H9 (cell line): ENCODE measurements around the gene ABHD17B. TPM values are rescaled to one million over a fixed set of nuclear protein-coding genes. Genes with fewer than 3 reads are reported as not detected.

ENCODE experiments used
- DNase-seq: peaks from one replicate; pipeline ENCODE4 v3.0.0-alpha.2; 2017
- H2AFZ ChIP-seq: one replicate; pipeline ENCODE4 v1.6.1; 2013; ENCODE audit warnings: mild to moderate bottlenecking, low read length, control low read depth, moderate library complexity
- H2AK5ac ChIP-seq: 2 replicates; pipeline ENCODE4 v1.6.1; 2013; ENCODE audit warnings: low read length, control low read depth, mixed read lengths; ENCODE audit not compliant: insufficient read length
- H2BK120ac ChIP-seq: one replicate; pipeline ENCODE4 v1.6.1; 2013; ENCODE audit warnings: low read depth, mild to moderate bottlenecking, low read length, control low read depth, inconsistent platforms; ENCODE audit not compliant: poor library complexity, severe bottlenecking
- H2BK12ac ChIP-seq: 2 replicates; pipeline ENCODE4 v1.6.1; 2013; ENCODE audit warnings: low read length, control low read depth, mixed read lengths, low read depth; ENCODE audit not compliant: insufficient read length
- H2BK15ac ChIP-seq: 2 replicates; pipeline ENCODE4 v1.6.1; 2013; ENCODE audit warnings: low read depth, low read length, control low read depth
- H2BK20ac ChIP-seq: one replicate; pipeline ENCODE4 v1.6.1; 2013; ENCODE audit warnings: low read depth, mild to moderate bottlenecking, low read length, control low read depth, inconsistent platforms; ENCODE audit not compliant: poor library complexity, severe bottlenecking
- H2BK5ac ChIP-seq: 2 replicates; pipeline ENCODE4 v1.6.1; 2013; ENCODE audit warnings: low read length, control low read depth, mixed read lengths; ENCODE audit not compliant: insufficient read length
- H3K14ac ChIP-seq: 2 replicates; pipeline ENCODE4 v1.6.1; 2013; ENCODE audit warnings: low read length, control low read depth; ENCODE audit not compliant: insufficient read depth
- H3K18ac ChIP-seq: 2 replicates; pipeline ENCODE4 v1.6.1; 2013; ENCODE audit warnings: low read depth, mild to moderate bottlenecking, mixed read lengths, low read length, control low read depth; ENCODE audit not compliant: insufficient read length
- H3K23ac ChIP-seq: 2 replicates; pipeline ENCODE4 v1.6.1; 2013; ENCODE audit warnings: low read length, control low read depth, mixed read lengths, low read depth; ENCODE audit not compliant: insufficient read length
- H3K23me2 ChIP-seq: 2 replicates; pipeline ENCODE4 v1.6.1; 2013; ENCODE audit warnings: low read depth, mild to moderate bottlenecking, mixed read lengths, low read length, control low read depth; ENCODE audit not compliant: insufficient read length, poor library complexity, severe bottlenecking
- H3K27ac ChIP-seq: 2 replicates; pipeline ENCODE4 v1.5.1; 2013; ENCODE audit warnings: low read length, control low read depth, mixed read lengths, low read depth; ENCODE audit not compliant: insufficient read length
- H3K27me3 ChIP-seq: 2 replicates; pipeline ENCODE4 v1.6.1; 2013; ENCODE audit warnings: low read length, control low read depth, inconsistent platforms; ENCODE audit not compliant: insufficient read depth
- H3K4ac ChIP-seq: 2 replicates; pipeline ENCODE4 v1.6.1; 2013; ENCODE audit warnings: low read depth, mild to moderate bottlenecking, control low read depth, inconsistent platforms, low read length, moderate library complexity
- H3K4me1 ChIP-seq: 2 replicates; pipeline ENCODE4 v1.6.1; 2013; ENCODE audit warnings: low read length, control low read depth, inconsistent platforms; ENCODE audit not compliant: insufficient read depth
- H3K4me2 ChIP-seq: 2 replicates; pipeline ENCODE4 v1.6.1; 2013; ENCODE audit warnings: low read length, control low read depth, mixed read lengths; ENCODE audit not compliant: insufficient read length, insufficient read depth
- H3K56ac ChIP-seq: 2 replicates; pipeline ENCODE4 v1.6.1; 2013; ENCODE audit warnings: low read depth, mild to moderate bottlenecking, mixed read lengths, low read length, control low read depth; ENCODE audit not compliant: insufficient read length
- H3K79me1 ChIP-seq: 2 replicates; pipeline ENCODE4 v1.6.1; 2013; ENCODE audit warnings: low read depth, mild to moderate bottlenecking, moderate library complexity, low read length, control low read depth, inconsistent platforms; ENCODE audit not compliant: insufficient read depth, poor library complexity, severe bottlenecking
- H3K79me2 ChIP-seq: 2 replicates; pipeline ENCODE4 v1.6.1; 2013; ENCODE audit warnings: low read length, control low read depth, inconsistent platforms; ENCODE audit not compliant: insufficient read depth
- H3K9ac ChIP-seq: 2 replicates; pipeline ENCODE4 v1.6.1; 2013; ENCODE audit warnings: low read length, control low read depth, mixed read lengths; ENCODE audit not compliant: insufficient read length; ENCODE audit errors: extremely low read depth
- H3K9me3 ChIP-seq: one replicate; pipeline ENCODE4 v1.6.1; 2013; ENCODE audit warnings: low read depth, low read length, inconsistent platforms; ENCODE audit not compliant: control insufficient read depth
- H3T11ph ChIP-seq: one replicate; pipeline ENCODE4 v1.6.1; 2013; ENCODE audit warnings: mild to moderate bottlenecking, low read length, control low read depth, inconsistent platforms
- H4K20me1 ChIP-seq: one replicate; pipeline ENCODE4 v1.6.1; 2013; ENCODE audit not compliant: control insufficient read depth, insufficient read length, insufficient read depth
- H4K5ac ChIP-seq: 2 replicates; pipeline ENCODE4 v1.6.1; 2013; ENCODE audit warnings: low read depth, mild to moderate bottlenecking, mixed read lengths, low read length, control low read depth; ENCODE audit not compliant: insufficient read length
- H4K8ac ChIP-seq: replicated peaks from 2 replicates; pipeline ENCODE4 v1.6.1; 2013; ENCODE audit warnings: low read length, control low read depth, mixed read lengths, low read depth; ENCODE audit not compliant: insufficient read length
- H4K91ac ChIP-seq: 2 replicates; pipeline ENCODE4 v1.6.1; 2013; ENCODE audit warnings: low read depth, mild to moderate bottlenecking, moderate library complexity, mixed read lengths, low read length, control low read depth; ENCODE audit not compliant: insufficient read length
- H3K27ac Mint-ChIP-seq, 3 experiments: 2 replicates in 2 of 3; 3 replicates in 1 of 3; pipeline ENCODE4 v1.8.0; 2020 to 2021; ENCODE audit warnings: mixed read lengths in 3 of 3, mild to moderate bottlenecking in 1 of 3, moderate library complexity in 1 of 3
- H3K27me3 Mint-ChIP-seq: 2 replicates; pipeline ENCODE4 v1.8.0; 2021; ENCODE audit warnings: low read depth, mild to moderate bottlenecking, moderate library complexity, mixed read lengths
- H3K36me3 Mint-ChIP-seq, 3 experiments: 2 replicates in 2 of 3; 3 replicates in 1 of 3; pipeline ENCODE4 v1.8.0; 2020 to 2021; ENCODE audit warnings: low read depth in 3 of 3, mixed read lengths in 3 of 3; ENCODE audit not compliant: insufficient read depth in 1 of 3
- H3K4me1 Mint-ChIP-seq, 2 experiments: 2 replicates each; pipeline ENCODE4 v1.8.0; 2020; ENCODE audit warnings: mixed read lengths in 2 of 2
- H3K4me3 Mint-ChIP-seq, 2 experiments: 2 replicates in 1 of 2; 3 replicates in 1 of 2; pipeline ENCODE4 v1.8.0; 2020 to 2021; ENCODE audit warnings: mild to moderate bottlenecking in 2 of 2, mixed read lengths in 2 of 2, moderate library complexity in 1 of 2
- H3K9me3 Mint-ChIP-seq, 2 experiments: 2 replicates in 1 of 2; 3 replicates in 1 of 2; pipeline ENCODE4 v1.8.0; 2020; ENCODE audit warnings: mild to moderate bottlenecking in 2 of 2, mixed read lengths in 2 of 2, moderate library complexity in 1 of 2
- CTCF ChIP-seq: fragments of 200-600 bp; sonication (generic); conservative IDR thresholded peaks from 3 replicates; pipeline ENCODE4 v1.8.0; 2021; ENCODE audit warnings: antibody characterized with exemption, mild to moderate bottlenecking
- WGBS: extraction: QIAGEN DNeasy Blood & Tissue Kit; methylation state at CpG from one replicate; pipeline ENCODE4 v1.1.7; 2013; ENCODE audit warnings: missing lambda C conversion rate, low lambda C conversion rate, mixed read lengths; ENCODE audit not compliant: insufficient read length; ENCODE audit errors: extremely low coverage; 5-methylcytosine and 5-hydroxymethylcytosine counted together
- total RNA-seq: library from RNA; stranded (reverse); gene quantifications from 2 replicates; pipeline ENCODE4 v1.2.1, GENCODE V29; 2021

ABHD17B gene
- total RNA-seq, 1 experiment from 2014 or later: 67.6 TPM

DNA sequence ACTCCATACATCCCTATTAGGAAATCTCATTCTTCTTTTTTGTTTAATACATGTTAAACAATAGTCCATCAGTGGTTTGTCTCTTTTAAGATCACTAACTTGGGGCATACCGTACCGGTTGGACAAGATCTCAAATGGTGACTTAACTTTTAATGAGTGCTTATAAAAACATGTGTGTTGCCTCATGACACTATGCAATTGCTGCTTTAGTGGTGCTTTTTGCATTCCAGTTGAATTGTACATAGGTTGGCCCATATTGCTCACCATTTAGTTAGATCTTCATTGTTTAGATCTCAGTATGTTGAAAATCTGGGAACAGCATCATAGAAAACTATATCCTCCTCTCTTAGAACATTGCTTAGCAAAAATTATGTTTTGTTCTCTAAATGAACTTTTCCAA lies 18.2 kb upstream of the ABHD17B start:
- no peak overlapping the region for H2BK20ac ChIP-seq
- Mint-ChIP-seq H3K36me3 (peaks cover 3 to 7% (median 6%) of the 10 kb centered on the region in 3 experiments), H3K9me3 (no peaks in the 10 kb centered on the region), H3K27ac (no peak overlapping the region), H3K4me1 (peaks cover 32 to 42% of the 10 kb centered on the region in 2 experiments), H3K27me3 (no peaks in the 10 kb centered on the region), H3K4me3 (no peak overlapping the region)
- no peak overlapping the region for H3K23ac ChIP-seq
- WGBS: no CpG with 5 or more reads among the region's 2 CpGs
- no peak overlapping the region for H2BK15ac ChIP-seq
- no peak overlapping the region for H3K18ac ChIP-seq
- H3K27me3 ChIP-seq: no peaks in the 10 kb centered on the region
- H3K79me2 ChIP-seq: no peaks in the 10 kb centered on the region; the same call in 1 of the 2 replicates
- no peak overlapping the region for H4K91ac ChIP-seq
- no peak overlapping the region for H4K5ac ChIP-seq
- H3K79me1 ChIP-seq: peaks cover 4% of the 10 kb centered on the region
- H2BK12ac ChIP-seq: no peak overlapping the region
- no peak overlapping the region for H2BK5ac ChIP-seq
- no peak overlapping the region for H4K8ac ChIP-seq
- H3K4ac ChIP-seq: no peak overlapping the region
- no peaks in the 10 kb centered on the region for H3K23me2 ChIP-seq
- no peak overlapping the region for H3K9ac ChIP-seq
- no peak overlapping the region for H3K4me2 ChIP-seq
- H3K27ac ChIP-seq: no peak overlapping the region
- no peaks in the 10 kb centered on the region for H3K9me3 ChIP-seq
- no peak overlapping the region for H2AK5ac ChIP-seq
- no peaks in the 10 kb centered on the region for H4K20me1 ChIP-seq
- peaks cover 2% of the 10 kb centered on the region; the same call in 1 of the 2 replicates for H3K4me1 ChIP-seq
- H2AFZ ChIP-seq: no peak overlapping the region
- no peak for TF ChIP-seq CTCF
- H3K56ac ChIP-seq: no peak overlapping the region
- no peak overlapping the region for H3K14ac ChIP-seq
- DNase-seq: no peak
- no peak overlapping the region for H2BK120ac ChIP-seq
- no peak overlapping the region for H3T11ph ChIP-seq
